GM19468 (cell line): ENCODE results near the gene OR6A2.
"Not testable (repeated sequence)": the region's sequence is repeated elsewhere in the genome, so short reads cannot be mapped to it uniquely, and the experiment has no call there.

ENCODE experiments used
- ATAC-seq: cut with Tn5 transposase; IDR thresholded peaks from one replicate; pipeline ENCODE4 v1.9.1; 2021; ENCODE audit warnings: mild to moderate bottlenecking, moderate library complexity, moderate number of reproducible peaks; ENCODE audit not compliant: unreplicated experiment; ENCODE audit errors: extremely low read depth

Gene OR6A2

DNA sequence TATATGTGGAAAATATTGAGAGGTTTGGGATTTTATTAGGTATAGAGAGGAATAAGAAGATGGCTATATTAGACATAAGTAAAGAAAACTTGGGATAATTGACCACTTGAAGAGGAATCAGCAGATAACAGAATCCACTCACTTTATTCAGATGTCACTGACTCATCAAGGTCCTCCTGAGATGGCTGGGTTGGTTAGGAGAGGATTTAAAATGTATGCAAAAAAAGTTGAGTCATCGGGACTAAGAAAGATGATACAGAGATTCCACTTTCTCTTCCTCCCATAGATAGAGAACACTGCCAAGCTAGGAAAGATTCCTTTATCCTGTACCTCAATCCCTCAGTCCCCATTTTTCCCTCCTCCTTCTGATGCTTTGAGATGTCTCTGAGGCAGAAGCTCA lies at the start of gene OR6A2:
TSS of gene OR6A2 (minus strand) at position 288 of the 400 bp plus-strand sequence. CDS start 3,981 bp downstream, outside the sequence.
- no peak for ATAC-seq

- no peak for ATAC-seq
Observed at GRCh38 chr11:6845383-6845782, 45.9 kb upstream of the OR6A2 start, which contains the start of gene OR10A5. Gene OR10A5, plus strand, starts transcription at chr11:6845683. Its CDS starts 0 bp downstream, at chr11:6845683.

GRCh38 chr11:6844356-6844755 lies 44.9 kb upstream of the OR6A2 start:
- ATAC-seq: no peak

GRCh38 chr11:6843670-6844069 lies 44.2 kb upstream of the OR6A2 start:
- no peak for ATAC-seq

DNA sequence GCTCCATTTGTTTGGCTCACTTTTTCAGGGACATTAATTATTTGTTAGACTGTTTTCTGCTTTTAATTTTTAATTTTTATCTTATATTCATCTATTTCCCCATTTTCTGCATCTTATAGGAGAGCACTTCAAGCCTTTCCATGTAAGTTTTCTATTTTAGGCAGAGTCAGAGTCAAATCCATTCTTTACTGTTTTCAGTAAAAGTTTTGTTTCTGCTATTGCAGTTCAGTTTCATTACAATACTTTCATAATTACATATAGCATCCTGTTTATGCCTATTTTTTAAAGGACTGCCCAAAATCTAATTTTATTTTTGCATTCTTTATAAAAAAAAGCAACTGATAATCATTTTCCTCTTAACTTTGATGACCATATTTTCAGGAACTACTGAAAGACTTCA lies 42.2 kb upstream of the OR6A2 start:
- no peak for ATAC-seq

DNA sequence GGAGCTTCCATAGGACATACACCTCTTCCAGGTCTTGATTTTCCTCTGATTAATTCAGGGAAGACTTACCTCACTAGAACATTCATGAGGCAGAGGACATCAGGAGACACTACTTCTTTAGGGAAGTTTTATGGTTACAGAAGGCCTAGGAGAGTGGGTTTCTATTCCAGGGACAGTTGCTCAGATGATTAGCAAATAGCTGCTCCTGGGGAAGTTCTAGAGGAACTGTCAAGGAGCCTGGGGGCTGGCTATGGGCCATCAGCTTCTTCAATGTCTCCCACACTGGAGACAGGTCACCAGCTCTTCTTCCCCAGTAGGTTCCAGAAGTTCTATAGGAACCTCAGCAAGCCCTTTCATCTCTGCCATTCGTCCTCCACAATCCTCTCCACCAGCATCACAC lies 34.5 kb upstream of the OR6A2 start:
- ATAC-seq: no peak

GRCh38 chr11:6833356-6833755 lies 33.9 kb upstream of the OR6A2 start:
- ATAC-seq: no peak

GRCh38 chr11:6828103-6828502 lies 28.6 kb upstream of the OR6A2 start:
- no peak for ATAC-seq

DNA sequence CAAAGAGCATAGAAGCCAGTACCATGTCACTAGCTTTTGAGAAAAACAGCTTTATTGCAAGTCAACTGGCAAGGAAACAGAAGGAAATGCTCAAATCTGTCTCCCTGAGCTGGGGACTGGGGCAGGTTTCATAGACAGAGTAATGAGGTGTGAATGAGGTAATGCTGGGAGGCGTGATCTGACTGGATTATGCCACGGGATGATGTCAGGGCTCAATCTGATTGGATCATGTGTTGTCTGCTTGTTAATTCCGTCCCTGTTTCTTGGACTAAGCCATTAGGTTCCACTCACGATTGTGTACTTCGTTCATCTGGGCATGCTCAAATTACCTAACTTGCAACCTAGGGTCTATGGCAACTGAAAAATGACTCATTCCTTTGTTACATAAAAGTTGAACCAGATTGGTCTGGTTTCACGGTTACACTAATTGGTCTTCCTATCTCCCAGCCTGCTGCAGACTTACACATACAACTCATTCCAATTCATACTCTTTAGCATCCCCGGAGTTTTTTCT lies 25.8 kb upstream of the OR6A2 start:
- ATAC-seq: no peak

- ATAC-seq: no peak
Observed at GRCh38 chr11:6824136-6824823, 24.8 kb upstream of the OR6A2 start.

- no peak for ATAC-seq
Observed at GRCh38 chr11:6818967-6819366, 19.5 kb upstream of the OR6A2 start.

DNA sequence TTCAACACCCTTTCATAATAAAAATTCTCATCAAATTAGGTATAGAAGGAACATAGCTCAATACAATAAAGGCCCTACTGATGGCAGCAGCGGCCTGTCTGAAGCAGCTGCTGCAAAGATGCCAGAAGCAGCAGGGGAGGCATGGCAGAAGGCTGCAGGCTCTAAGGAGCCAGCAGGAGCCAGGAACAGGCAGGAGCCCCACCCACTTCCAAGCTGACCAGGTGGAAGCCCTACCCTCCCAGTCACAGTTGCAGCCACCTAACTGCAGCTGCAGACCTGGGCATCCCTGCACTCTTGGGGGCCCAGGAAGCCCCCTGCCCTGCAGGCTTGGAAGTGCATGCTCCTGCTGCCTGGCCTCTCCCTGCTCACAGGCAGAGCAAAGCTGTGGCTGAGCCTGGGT lies 18.2 kb upstream of the OR6A2 start:
- ATAC-seq: no peak

DNA sequence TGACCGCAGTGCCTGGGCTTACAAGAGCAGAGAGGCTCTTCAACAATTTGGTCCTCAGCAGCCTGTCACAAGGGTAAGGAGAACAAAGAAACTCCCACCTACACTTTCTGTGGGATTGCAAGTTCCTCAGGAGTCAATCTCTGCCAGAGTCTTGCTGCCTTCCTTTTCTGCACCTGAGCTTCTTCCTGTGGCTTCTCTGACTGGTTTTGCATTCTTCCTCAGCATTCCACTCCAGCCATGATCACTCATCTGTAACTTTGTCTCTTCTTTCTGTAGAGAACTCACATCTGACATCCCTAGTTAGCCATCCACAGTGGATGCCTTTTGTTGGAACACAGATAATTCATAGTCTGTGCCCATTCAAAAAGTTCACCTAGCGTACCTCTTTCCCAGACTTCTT lies 14.2 kb upstream of the OR6A2 start:
- no peak for ATAC-seq

GRCh38 chr11:6812390-6813005 lies 13.0 kb upstream of the OR6A2 start:
- ATAC-seq: peak; percentile 79

DNA sequence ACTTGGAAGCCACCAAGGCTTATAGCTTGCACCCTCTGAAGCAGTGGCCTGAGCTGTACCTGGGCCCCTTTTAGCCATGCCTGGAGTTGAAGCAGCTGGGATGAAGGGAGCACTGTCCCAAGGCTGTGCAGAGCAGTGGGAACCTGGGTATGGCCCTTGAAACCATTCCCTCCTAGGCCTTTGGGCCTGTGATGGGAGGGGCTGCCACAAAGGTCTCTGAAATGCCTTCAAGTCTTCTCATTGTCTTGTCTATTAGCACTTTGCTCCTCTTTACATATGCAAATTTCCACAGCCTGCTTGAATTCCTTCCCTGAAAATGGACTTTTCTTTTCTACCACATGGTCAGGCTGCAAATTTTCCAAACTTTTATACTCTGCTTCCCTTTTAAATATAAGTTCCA lies 1.6 kb upstream of the OR6A2 start:
- ATAC-seq: not testable (repeated sequence)

- no peak for ATAC-seq
Observed at GRCh38 chr11:6794639-6795038, 4.8 kb downstream of the OR6A2 start.

DNA sequence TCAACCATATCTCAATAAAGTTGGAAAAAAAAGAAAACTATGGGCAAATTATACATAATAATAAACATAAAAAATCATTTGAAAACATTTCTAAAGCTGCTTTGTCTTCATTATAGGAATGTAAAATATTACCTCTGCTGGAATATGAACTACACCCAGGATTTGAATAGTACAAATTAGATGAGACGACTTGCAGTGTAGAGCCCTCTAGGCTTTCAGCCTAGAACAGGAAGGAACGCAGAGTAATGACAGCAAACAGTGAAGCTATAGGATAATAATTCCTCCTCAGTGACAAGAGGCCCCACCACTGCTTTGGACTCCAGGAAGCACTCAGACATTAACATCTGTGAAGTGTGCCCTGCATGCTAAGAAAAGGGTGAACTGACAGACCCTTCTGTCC lies 8.9 kb downstream of the OR6A2 start:
- ATAC-seq: no peak

DNA sequence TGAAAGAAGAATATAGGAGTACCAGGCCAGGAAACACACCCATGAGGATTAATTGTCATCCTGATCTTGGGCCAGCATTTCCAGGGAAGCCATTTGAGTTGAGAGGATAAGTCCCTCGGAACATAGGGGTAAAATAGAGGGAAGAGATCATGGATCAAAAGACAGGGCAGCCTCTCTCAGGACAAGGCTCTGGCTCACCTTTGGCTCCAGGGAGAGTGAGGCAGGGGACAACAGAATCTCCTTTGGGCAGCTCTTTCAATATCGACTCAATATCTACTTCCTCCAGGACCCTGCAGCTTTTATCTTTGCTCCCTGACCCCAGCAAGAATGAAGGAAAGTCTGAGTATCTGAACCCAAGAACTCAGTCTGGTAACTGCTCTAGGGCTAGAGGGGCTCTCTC lies 16.8 kb downstream of the OR6A2 start, which contains the start of gene OR2AG1:
TSS of gene OR2AG1 (plus strand) at position 301 of the 400 bp plus-strand sequence. CDS start 2,018 bp downstream, outside the sequence.
- ATAC-seq: no peak

- ATAC-seq: no peak
Observed at GRCh38 chr11:6780829-6781228, 18.7 kb downstream of the OR6A2 start.

DNA sequence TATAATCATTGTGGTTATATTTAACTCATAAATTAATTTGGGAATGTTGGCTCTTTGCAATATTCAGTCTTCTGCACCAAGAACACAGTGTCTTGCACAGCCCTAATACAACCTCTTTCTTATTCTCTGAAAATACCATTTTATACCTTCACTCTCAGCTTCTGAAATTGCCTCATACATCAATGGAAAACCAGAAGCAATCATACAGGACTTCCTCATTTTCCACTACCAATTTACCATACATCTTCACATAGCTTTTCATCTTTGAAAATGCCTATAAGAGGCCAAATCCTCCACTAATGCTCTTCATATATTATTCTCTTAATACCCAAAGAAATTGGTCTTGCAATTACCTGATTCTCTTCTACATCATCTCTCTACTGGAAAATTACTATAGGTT lies 21.0 kb downstream of the OR6A2 start:
- no peak for ATAC-seq
